ENCODE measurements around the gene PTPRM.

Gene PTPRM

DNA sequence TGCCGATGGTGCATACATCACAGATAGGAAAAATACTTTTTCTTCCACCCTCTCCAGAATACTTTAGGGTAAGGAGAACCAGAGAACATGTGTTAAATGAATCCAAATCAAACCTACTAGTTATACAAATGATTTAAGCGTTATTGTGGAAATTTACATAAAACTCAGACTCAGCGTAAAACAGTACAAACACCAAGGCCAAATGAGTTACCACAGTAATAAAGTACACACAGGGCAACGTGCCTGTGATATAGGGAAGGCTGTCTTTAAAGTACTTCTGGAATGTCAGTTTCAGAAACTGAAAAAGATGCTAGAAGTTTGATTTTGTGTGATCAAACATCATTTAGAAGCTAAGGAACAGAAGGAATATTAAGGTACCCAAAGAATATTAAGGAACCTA, 46.9 kb downstream of the PTPRM start:
- H3K4me1 ChIP-seq: peaks cover 0 to 35% (median 10%) of the 10 kb centered on the region in 4 donors
- intact Hi-C loops (cut with DNase I; ENCODE audit: low total_unique reads): no loop called here
- TF ChIP-seq, protein P1, sequence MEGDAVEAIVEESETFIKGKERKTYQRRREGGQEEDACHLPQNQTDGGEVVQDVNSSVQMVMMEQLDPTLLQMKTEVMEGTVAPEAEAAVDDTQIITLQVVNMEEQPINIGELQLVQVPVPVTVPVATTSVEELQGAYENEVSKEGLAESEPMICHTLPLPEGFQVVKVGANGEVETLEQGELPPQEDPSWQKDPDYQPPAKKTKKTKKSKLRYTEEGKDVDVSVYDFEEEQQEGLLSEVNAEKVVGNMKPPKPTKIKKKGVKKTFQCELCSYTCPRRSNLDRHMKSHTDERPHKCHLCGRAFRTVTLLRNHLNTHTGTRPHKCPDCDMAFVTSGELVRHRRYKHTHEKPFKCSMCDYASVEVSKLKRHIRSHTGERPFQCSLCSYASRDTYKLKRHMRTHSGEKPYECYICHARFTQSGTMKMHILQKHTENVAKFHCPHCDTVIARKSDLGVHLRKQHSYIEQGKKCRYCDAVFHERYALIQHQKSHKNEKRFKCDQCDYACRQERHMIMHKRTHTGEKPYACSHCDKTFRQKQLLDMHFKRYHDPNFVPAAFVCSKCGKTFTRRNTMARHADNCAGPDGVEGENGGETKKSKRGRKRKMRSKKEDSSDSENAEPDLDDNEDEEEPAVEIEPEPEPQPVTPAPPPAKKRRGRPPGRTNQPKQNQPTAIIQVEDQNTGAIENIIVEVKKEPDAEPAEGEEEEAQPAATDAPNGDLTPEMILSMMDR (IDR thresholded peaks at IDR 0.05): no peak
- no peak overlapping the region for H3K27ac ChIP-seq
- no peaks in the 10 kb centered on the region for H3K27me3 ChIP-seq
- DNase-seq: no peak
- H3K36me3 ChIP-seq: no peaks in the 10 kb centered on the region
- H3K4me3 ChIP-seq: no peak overlapping the region
- H3K9me3 ChIP-seq: no peaks in the 10 kb centered on the region

DNA sequence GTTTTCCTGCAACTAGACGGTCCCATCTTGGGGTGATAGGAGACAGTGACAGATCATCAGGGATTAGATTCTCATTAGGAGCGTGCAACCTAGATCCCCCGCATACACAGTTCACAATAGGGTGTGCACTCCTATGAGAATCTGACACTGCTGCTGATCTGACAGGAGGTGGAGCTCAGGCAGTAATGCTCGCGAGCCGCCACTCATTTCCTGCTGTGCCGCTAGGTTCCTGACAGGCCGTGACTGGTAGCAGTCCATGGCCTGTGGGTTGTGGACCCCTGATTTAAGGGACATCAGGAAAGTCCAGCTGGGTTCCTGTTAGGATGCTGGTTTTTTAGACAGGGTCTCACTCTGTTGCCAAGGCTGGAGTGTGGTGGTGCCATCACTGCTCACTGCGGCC, 48.7 kb downstream of the PTPRM start:
- no peaks in the 10 kb centered on the region for H3K36me3 ChIP-seq

DNA sequence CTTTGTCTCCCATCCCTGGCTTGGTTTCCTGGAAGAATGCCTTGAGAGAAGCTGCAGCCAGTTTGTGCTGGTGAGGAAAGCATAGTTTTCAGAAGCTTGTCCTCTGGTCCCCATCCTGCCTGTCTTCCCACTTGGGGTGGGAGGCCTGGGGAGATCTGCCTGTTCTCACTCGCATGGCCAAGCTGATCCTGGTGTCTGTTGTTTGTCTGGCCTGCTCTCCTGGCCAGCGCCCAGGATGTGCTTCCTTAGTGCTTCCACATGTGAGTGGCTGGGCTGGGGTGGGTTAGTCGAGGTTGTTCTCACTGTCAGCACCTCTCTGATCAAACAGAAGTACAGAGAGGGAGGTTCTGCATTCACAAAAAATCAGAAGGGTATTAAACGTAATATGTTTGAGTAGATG, 49.5 kb downstream of the PTPRM start:
- no peaks in the 10 kb centered on the region for H3K36me3 ChIP-seq
- no peak overlapping the region for H3K4me3 ChIP-seq
- TF ChIP-seq, protein P1 (IDR thresholded peaks at IDR 0.05): no peak
- intact Hi-C loops (cut with DNase I; ENCODE audit: low total_unique reads): no loop called here
- no peaks in the 10 kb centered on the region for H3K9me3 ChIP-seq
- no peak for DNase-seq
- peaks cover 0 to 40% (median 12%) of the 10 kb centered on the region in 4 donors for H3K4me1 ChIP-seq
- peak overlapping the region in 1 of 2 donors; percentile 58 for H3K27ac ChIP-seq
- no peaks in the 10 kb centered on the region for H3K27me3 ChIP-seq

More for the DNA sequence above, 48.7 kb downstream of the PTPRM start:
- Histone ChIP-seq H3K27ac (no peak overlapping the region), H3K27me3 (no peaks in the 10 kb centered on the region), H3K4me3 (no peak overlapping the region), H3K4me1 (peaks cover 0 to 40% (median 12%) of the 10 kb centered on the region in 4 donors), H3K9me3 (no peaks in the 10 kb centered on the region)
- TF ChIP-seq, protein P1 (IDR thresholded peaks at IDR 0.05): no peak
- intact Hi-C loops (cut with DNase I; ENCODE audit: low total_unique reads): no loop called here
- DNase-seq: no peak

DNA sequence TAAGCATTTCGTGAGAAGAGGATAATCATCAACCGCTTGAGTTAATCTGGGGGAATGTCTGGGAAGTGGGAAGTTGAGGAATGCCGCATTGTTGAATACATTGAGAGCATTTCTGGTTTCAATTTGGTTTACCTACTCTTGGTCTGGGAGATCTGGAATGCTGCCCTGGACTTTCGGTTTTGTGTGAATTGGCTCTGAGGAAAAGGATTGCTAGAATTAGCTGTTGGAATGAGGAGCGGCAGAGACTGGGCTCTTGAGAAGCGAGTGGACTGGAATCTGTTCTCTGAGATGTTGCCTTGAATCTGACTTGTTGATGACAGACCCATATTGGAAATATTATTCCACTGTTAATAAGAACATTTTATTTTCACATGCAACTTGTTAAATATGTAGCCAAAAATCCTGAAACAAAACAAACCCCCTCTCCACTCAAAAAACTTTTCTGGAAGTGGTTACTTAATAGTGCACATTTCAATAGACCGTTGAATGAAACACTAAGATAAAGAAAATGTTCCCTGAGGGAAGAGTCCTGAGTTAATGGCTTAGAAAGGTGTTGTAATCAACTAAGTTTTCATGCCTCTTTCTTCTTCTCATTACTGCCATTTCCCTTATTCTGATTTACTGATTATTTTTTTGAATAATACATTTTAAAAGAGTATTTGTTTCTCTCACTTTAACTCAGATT, 50.8 kb downstream of the PTPRM start:
- DNase-seq: peak in 1 of 2 donors; percentile 45
- Histone ChIP-seq H3K27ac (peak overlapping the region; percentile 10 to 58), H3K4me1 (peaks cover 0 to 40% (median 12%) of the 10 kb centered on the region in 4 donors), H3K9me3 (no peaks in the 10 kb centered on the region), H3K36me3 (no peaks in the 10 kb centered on the region), H3K4me3 (peak overlapping the region; percentile 17), H3K27me3 (no peaks in the 10 kb centered on the region)
- intact Hi-C loops (cut with DNase I; ENCODE audit: low total_unique reads): no loop called here
- TF ChIP-seq, protein P1 (IDR thresholded peaks at IDR 0.05): no peak

DNA sequence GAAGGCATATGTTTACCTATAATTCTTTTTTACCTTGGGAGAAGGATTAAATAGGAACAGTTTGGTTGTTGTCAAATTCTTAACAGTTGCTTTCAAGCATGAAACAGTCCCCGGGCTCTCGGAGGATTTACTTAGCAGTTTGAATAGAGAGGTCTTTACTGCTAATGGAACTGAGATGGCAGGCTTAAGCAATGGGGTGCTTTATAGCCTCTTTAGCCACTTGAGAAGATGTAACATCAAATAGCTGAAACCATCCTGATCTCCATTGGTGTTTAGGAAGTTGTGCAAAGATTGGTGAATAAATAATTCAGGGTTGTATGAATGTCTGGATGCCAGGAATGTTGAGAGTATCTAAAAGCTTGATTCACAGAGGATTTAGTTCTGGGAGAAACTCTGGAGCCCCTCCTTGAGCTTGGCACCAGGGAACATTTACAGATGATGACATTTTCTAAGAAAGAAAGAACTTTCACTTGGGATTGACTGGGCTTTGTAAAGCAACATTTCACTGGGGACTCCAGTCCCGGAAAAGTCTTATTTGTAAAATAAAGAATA, 51.9 kb downstream of the PTPRM start:
- intact Hi-C loops (cut with DNase I; ENCODE audit: low total_unique reads): no loop called here
- DNase-seq: no peak
- Histone ChIP-seq H3K4me1 (peaks cover 0 to 49% (median 12%) of the 10 kb centered on the region in 4 donors), H3K27ac (peak overlapping the region; percentile 10 to 58), H3K36me3 (no peaks in the 10 kb centered on the region), H3K9me3 (no peaks in the 10 kb centered on the region), H3K4me3 (peak overlapping the region; percentile 26 to 30), H3K27me3 (no peaks in the 10 kb centered on the region)
- TF ChIP-seq, protein P1 (IDR thresholded peaks at IDR 0.05): no peak

Measured in tibial artery (tissue), 4 donors.